Subcutaneous adipose tissue (tissue), 4 donors: ENCODE measurements around the gene OR52D1. TPM values are rescaled to one million over a fixed set of nuclear protein-coding genes. Genes with fewer than 3 reads are reported as not detected.

Experiments used
- total RNA-seq, 4 donors: library from RNA; depleted of rRNA; stranded (reverse); fragments of >200 nt; gene quantifications; one replicate each; pipeline ENCODE4 v1.1.0, GENCODE V29; 2016
- TF ChIP-seq, protein P1 (sequence below): fragments of 450-650 bp; IDR thresholded peaks from one replicate; pipeline ENCODE4 v1.5.1; 2016; ENCODE audit warnings: low read depth, mild to moderate bottlenecking, control low read depth, antibody characterized with exemption, moderate library complexity

The OR52D1 gene
- total RNA-seq, 4 donors from 2014 or later, result not detected

DNA sequence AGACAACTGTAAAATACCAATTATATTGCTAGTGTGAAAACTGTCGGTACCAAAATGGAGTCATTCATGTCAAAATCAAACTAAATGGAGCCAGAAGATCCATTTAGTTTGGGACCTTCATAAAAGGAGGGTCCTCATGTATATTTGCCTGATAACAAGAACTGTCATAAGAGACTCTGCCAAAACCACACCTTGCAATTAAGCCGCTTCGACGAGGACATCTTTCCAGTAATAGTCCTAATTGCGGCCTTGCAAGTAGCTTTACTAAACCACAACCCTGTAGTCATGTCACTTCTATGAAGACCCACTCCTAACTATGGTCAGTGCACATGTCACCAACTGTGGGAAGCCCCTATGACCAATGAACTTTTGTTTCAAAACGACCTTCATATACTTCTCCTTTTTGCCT is 11.9 kb downstream of the OR52D1 start:
- TF ChIP-seq, protein P1, sequence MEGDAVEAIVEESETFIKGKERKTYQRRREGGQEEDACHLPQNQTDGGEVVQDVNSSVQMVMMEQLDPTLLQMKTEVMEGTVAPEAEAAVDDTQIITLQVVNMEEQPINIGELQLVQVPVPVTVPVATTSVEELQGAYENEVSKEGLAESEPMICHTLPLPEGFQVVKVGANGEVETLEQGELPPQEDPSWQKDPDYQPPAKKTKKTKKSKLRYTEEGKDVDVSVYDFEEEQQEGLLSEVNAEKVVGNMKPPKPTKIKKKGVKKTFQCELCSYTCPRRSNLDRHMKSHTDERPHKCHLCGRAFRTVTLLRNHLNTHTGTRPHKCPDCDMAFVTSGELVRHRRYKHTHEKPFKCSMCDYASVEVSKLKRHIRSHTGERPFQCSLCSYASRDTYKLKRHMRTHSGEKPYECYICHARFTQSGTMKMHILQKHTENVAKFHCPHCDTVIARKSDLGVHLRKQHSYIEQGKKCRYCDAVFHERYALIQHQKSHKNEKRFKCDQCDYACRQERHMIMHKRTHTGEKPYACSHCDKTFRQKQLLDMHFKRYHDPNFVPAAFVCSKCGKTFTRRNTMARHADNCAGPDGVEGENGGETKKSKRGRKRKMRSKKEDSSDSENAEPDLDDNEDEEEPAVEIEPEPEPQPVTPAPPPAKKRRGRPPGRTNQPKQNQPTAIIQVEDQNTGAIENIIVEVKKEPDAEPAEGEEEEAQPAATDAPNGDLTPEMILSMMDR, result no peak

DNA sequence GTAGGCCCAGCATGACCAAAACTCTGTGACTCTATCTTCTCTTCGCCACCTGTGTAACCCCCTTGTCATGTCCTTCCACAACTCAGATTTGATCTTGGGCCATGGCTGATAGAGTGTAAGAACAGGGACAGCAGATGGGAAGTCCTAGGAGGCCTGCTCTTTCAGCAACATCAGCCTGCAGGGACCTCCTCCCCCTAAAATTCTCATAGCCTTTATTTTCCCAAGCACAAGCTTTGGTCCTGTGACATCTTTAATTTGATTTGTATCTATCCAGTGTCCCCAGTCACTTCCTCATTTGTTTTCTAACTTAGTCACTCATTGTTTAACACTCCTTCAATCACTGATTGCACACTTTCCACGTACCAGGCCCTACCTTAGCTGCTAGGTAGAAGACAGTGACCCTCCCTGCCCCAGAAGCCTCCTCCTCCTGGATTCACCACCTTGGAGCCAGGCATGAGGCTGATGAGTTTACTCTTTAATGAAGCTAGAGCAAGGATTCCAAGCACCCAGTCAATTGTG is 16.0 kb downstream of the OR52D1 start:
- TF ChIP-seq, protein P1, result no peak

DNA sequence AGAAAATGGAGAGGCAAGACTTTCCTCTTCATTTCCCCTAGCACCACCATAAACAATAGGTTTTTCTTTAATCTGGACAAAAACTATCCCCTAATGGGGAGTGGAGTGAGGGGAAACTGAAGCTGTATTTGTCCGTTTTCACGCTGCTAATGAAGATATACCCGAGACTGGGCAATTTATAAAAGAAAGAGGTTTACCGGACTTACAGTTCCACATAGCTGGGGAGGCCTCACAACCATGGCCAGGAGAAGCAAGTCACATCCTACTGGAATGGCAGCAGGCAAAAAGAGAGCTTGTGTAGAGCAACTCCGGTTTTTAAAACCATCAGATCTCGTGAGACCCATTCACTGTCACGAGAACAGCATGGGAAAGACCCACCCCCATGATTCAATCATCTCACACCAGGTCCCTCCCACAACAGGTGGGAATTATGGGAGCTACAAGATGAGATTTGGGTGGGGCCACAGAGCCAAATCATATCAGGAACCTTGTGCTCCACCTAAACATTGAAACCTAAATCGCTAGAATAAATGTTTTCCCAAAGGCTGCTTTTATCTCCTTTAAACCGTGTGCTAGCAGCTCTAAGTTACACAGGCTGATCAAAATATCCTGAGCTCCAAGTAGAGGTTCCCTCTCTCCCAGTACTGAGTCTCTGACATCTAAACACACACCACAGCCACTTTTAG is 17.0 kb downstream of the OR52D1 start:
- TF ChIP-seq, protein P1, result no peak

DNA sequence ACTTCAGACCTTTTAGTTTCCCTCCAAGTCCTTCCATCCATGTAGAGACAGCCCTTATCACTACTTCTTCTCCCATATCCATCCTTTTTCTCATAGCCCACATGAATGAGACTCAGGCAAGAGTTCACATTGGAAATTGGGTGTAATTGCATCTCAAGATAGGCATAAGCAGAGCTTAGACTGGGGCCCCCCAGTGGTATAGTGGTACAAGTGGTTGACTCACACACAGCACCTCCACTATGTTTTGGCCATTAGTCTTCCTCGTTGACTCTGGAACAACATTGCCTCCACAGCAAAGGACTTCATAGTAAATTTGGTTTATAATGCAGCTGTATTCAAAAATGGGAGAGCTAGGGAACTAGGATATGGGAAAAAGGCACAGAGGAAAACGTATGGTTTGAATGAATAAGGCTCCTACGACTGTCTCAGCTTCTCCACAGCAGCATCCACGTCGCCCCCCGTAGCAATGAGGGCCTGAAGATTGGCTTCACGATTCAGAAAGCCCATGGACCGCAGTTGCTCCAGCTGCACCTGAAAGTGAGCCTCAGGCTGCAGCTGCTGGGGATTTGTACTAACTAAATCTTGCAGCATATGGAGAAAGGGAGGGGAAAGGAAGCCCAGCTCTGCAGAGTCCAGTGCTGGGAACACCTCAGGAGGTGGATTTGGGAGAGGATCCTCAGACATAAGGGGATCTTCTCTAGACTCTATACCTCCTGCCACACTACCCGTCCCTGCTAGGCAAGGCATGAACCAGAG is 18.9 kb downstream of the OR52D1 start:
- TF ChIP-seq, protein P1, result no peak

DNA sequence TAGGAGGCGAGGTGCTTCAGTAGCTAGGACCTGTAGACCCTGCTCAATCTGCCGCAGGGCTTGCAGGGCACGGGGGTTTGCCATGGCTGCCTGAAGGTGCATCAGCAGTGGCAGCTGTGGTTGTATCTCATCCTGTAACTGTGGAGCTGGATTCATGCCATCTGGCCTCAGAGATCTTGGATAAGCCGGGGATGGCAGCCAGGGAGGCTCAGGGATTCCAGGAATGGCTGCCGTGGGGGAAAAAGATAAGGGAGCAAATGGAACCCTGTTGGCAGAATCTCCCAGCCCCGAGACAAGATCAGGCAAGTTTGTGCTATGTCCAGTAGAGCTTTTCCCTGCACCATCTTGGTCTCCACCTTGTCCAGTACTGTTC is 19.4 kb downstream of the OR52D1 start:
- TF ChIP-seq, protein P1, result no peak

DNA sequence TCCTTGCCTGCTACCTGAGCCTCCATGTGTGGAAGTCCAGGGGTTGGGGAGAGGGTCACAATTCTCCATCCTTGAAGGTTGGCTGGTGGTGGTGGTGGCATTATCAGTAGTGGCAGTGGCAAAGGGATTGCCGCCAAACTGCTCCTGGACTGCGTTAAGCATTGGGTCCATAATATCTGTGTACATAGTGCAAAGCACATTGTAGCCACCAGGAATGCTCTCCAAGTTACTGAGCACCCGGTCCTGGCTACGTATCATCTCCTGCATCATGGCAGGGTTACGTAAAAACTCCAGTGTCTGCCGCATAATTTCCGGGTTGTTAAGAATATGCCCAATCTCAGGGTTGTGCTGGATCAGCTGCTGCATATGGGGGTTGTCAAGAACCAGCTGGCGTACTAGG is 20.1 kb downstream of the OR52D1 start:
- TF ChIP-seq, protein P1, result no peak

DNA sequence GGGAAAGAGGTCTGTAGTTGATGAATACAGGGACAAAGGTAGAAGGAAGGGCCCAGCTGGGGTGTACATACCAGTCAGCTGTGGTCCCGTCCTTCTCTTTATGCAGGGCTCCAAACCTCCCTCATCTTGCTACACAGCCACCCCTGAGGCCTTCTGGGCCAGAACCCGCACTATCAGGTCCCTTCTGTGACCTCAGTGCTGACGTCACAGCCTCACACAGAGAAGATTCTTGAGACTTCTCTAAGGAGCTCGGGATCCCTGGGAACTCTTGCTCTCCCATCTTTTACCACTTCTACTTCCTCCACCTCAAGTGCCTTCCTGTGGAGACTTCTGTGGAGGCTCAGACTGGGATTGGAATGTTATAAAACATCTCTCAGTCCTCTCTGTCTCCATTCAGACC is 21.3 kb downstream of the OR52D1 start, which contains the start of gene UBQLN3:
TSS of gene UBQLN3 (minus strand) at position 155 of the 400 bp plus-strand sequence. CDS start 399 bp downstream, outside the sequence.
- TF ChIP-seq, protein P1, result no peak
